HCT116 (cell line): Measurements from ENCODE around the gene KDELR1. TPM values are rescaled to one million over a fixed set of nuclear protein-coding genes. Genes with fewer than 3 reads are reported as not detected.
"Not testable (repeated sequence)": the region's sequence is repeated elsewhere in the genome, so short reads cannot be mapped to it uniquely, and the experiment has no call there.

Experiments used
- ATAC-seq: fragments of 200-7000 bp; cut with Tn5 transposase; 2 replicates; pipeline ENCODE4 v1.9.1; 2020; ENCODE audit warnings: mild to moderate bottlenecking, moderate library complexity
- BruUV-seq: library from RNA; stranded (reverse); fragments of 400-500 nt; replicated peaks from 2 replicates; lab custom pipeline; 2021; lab: Mats Ljungman, UMichigan
- CTCF ChIA-PET: fragments of 300-600 bp; sonication (Branson Sonifier 250); formaldehyde crosslinking; loops from one replicate; lab custom pipeline; 2021; ENCODE audit warnings: antibody characterized with exemption; lab: Charles Lee
- POLR2A ChIA-PET: fragments of 300-600, 350-600 bp; sonication (Branson Sonifier 250); formaldehyde crosslinking; loops from one replicate; lab custom pipeline; 2021; ENCODE audit warnings: antibody characterized with exemption; lab: Charles Lee
- RAD21 ChIA-PET, 2 experiments: fragments of 300-600 bp; sonication (Branson Sonifier 250); formaldehyde crosslinking; loops; one replicate each; lab custom pipeline; 2023; ENCODE audit warnings: low total read pairs in 2 of 2; ENCODE audit not compliant: uncharacterized antibody in 2 of 2, unreplicated experiment in 2 of 2, low non-redundant PET in 1 of 2; lab: Charles Lee
- DNase-seq: peaks from one replicate; pipeline ENCODE4 v3.0.0-alpha.2; 2010; ENCODE audit warnings: low read depth, low spot score
- H2AFZ ChIP-seq: fragments of 200-600 bp; shearing (Covaris generic), sonication (generic); 2 replicates; pipeline ENCODE4 v1.6.1; 2017; ENCODE audit warnings: low read depth, mixed run types, mixed read lengths, antibody characterized with exemption, low read length; ENCODE audit not compliant: poor library complexity, severe bottlenecking
- H3K27ac ChIP-seq: 2 replicates; pipeline ENCODE4 v1.5.1; 2012; ENCODE audit warnings: low read depth, low read length
- H3K27me3 ChIP-seq: fragments of 200-600 bp; sonication (generic); 2 replicates; pipeline ENCODE4 v1.6.1; 2016; ENCODE audit warnings: mixed run types, low read length, mixed read lengths; ENCODE audit not compliant: insufficient read depth
- H3K36me3 ChIP-seq, 2 experiments: fragments of 200-500 bp in 1 of 2; fragments of 200-600 bp in 1 of 2; sonication (Bioruptor generic) in 1 of 2; sonication (generic) in 1 of 2; 2 replicates each; pipeline versions ENCODE4 v1.5.1 to v1.6.1; 2014 to 2016; ENCODE audit warnings: low read length in 2 of 2, inconsistent platforms in 1 of 2, mixed read lengths in 1 of 2, mixed run types in 1 of 2; ENCODE audit not compliant: insufficient read depth in 2 of 2, control insufficient read depth in 1 of 2
- H3K4me1 ChIP-seq, 2 experiments: fragments of 200-600 bp in 1 of 2; sonication (generic) in 1 of 2; 2 replicates each; pipeline versions ENCODE4 v1.5.1 to v1.6.1; 2012 to 2017; ENCODE audit warnings: low read length in 2 of 2, inconsistent platforms in 1 of 2, mild to moderate bottlenecking in 1 of 2, mixed read lengths in 1 of 2, mixed run types in 1 of 2, moderate library complexity in 1 of 2; ENCODE audit not compliant: insufficient read depth in 2 of 2, control insufficient read depth in 1 of 2
- H3K4me2 ChIP-seq: fragments of 200-600 bp; sonication (generic); 2 replicates; pipeline ENCODE4 v1.6.1; 2017; ENCODE audit warnings: mixed run types, low read length, mixed read lengths
- H3K4me3 ChIP-seq, 2 experiments: fragments of 200-600 bp in 1 of 2; sonication (generic) in 1 of 2; replicated peaks in 1 of 2; 2 replicates each; pipeline ENCODE4 v1.5.1; 2011 to 2016; ENCODE audit warnings: low read length in 2 of 2, control low read depth in 1 of 2, low read depth in 1 of 2, mild to moderate bottlenecking in 1 of 2, mixed read lengths in 1 of 2, mixed run types in 1 of 2
- H3K79me2 ChIP-seq: fragments of 200-600 bp; sonication (generic); 2 replicates; pipeline ENCODE4 v1.6.1; 2017; ENCODE audit warnings: mild to moderate bottlenecking, mixed run types, low read length, moderate library complexity, mixed read lengths; ENCODE audit not compliant: insufficient read depth
- H3K9ac ChIP-seq: fragments of 200-600 bp; sonication (generic); 2 replicates; pipeline ENCODE4 v1.6.1; 2016; ENCODE audit warnings: low read length, mixed read lengths
- H3K9me2 ChIP-seq: fragments of 200-600 bp; sonication (generic), shearing (Covaris generic); 2 replicates; pipeline ENCODE4 v1.6.1; 2017; ENCODE audit warnings: mixed run types, mild to moderate bottlenecking, moderate library complexity; ENCODE audit not compliant: insufficient read depth
- H3K9me3 ChIP-seq, 2 experiments: fragments of 200-500 bp in 1 of 2; fragments of 200-600 bp in 1 of 2; sonication (Bioruptor generic) in 1 of 2; sonication (generic) in 1 of 2; 2 replicates each; pipeline ENCODE4 v1.6.1; 2014 to 2017; ENCODE audit warnings: low read length in 2 of 2, mixed read lengths in 2 of 2, inconsistent platforms in 1 of 2, low read depth in 1 of 2, mild to moderate bottlenecking in 1 of 2, mixed run types in 1 of 2, moderate library complexity in 1 of 2; ENCODE audit not compliant: control insufficient read depth in 1 of 2, insufficient read depth in 1 of 2
- H4K20me1 ChIP-seq: fragments of 200-600 bp; sonication (generic), shearing (Covaris generic); 2 replicates; pipeline ENCODE4 v1.6.1; 2017; ENCODE audit warnings: mixed run types, mild to moderate bottlenecking, moderate library complexity; ENCODE audit not compliant: insufficient read depth
- EZH2phosphoT487 ChIP-seq: fragments of 200-600 bp; IDR thresholded peaks from 2 replicates; pipeline ENCODE4 v1.6.1; 2018; ENCODE audit warnings: antibody characterized with exemption, borderline replicate concordance
- YY1 ChIP-seq: IDR thresholded peaks from 2 replicates; pipeline ENCODE4 v1.6.1; 2011; ENCODE audit warnings: low read length, low read depth, moderate library complexity, mild to moderate bottlenecking; ENCODE audit not compliant: insufficient replicate concordance; ENCODE audit errors: extremely low read depth
- ZFX ChIP-seq: fragments of 450-650 bp; IDR thresholded peaks from 2 replicates; pipeline ENCODE4 v1.6.1; 2017
- intact Hi-C: fragments of 100-400 bp; cut with micrococcal nuclease; formaldehyde crosslinking; loops from 2 replicates; pipeline ENCODE4 v1.10.0; 2022
- total RNA-seq: library from RNA; stranded (reverse); gene quantifications from one replicate; pipeline ENCODE4 v1.2.1, GENCODE V29; 2021; ENCODE audit not compliant: unreplicated experiment
- TF ChIP-seq, protein P1 (sequence below), 3 experiments: fragments of 200-600 bp in 1 of 3; sonication (generic) in 1 of 3; IDR thresholded peaks in 2 of 3; conservative IDR thresholded peaks in 1 of 3; 2 replicates each; pipeline ENCODE4 v1.5.1; 2012 to 2017; ENCODE audit warnings: low read depth in 2 of 3, low read length in 2 of 3, antibody characterized with exemption in 1 of 3, borderline replicate concordance in 1 of 3, control low read depth in 1 of 3, mild to moderate bottlenecking in 1 of 3, mixed read lengths in 1 of 3, mixed run types in 1 of 3, moderate library complexity in 1 of 3; ENCODE audit not compliant: insufficient read depth in 1 of 3

The KDELR1 gene
- total RNA-seq, 1 experiment from 2014 or later, result 212 TPM

- H3K9me2 ChIP-seq, ATAC-seq, H3K9ac ChIP-seq, H4K20me1 ChIP-seq, DNase-seq, H2AFZ ChIP-seq, BruUV-seq, H3K9me3 ChIP-seq, H3K27ac ChIP-seq, H3K27me3 ChIP-seq: not testable (repeated sequence)
- POLR2A ChIA-PET, result interaction anchor here (0.6 to 1.2 kb wide), 8 partner anchors 9 to 227 kb away, joined by 3 to 6 read pairs (median 4); partner anchors contain the start of genes RPL18, SPHK2, SYNGR4 and TMEM143
- CTCF ChIA-PET, result interaction anchor here (0.6 to 2.3 kb wide), 21 partner anchors 8 to 748 kb away, joined by 3 to 20 read pairs (median 4); partner anchors contain the start of genes SYNGR4 and TMEM143
- Histone ChIP-seq H3K36me3 (peaks cover 15 to 23% of the 10 kb centered on the region in 2 experiments), H3K4me2 (peak overlapping the region; percentile 90), H3K79me2 (peaks cover 42% of the 10 kb centered on the region), H3K4me1 (peaks cover 9 to 58% of the 10 kb centered on the region in 2 experiments), H3K4me3 (peak overlapping the region in 1 of 2 experiments; percentile 96; a peak in 2 of 4 replicates)
- RAD21 ChIA-PET, result interaction anchor here in 1 of 2 experiments (0.9 to 1.3 kb wide), 3 partner anchors 28 to 166 kb away, joined by 3 to 4 read pairs (median 4); partner anchors contain the start of genes SYNGR4 and TMEM143
- intact Hi-C loops, result loop anchor here (10.0 kb wide), 2 partner anchors 67 to 103 kb away; partner anchors contain the start of gene EMP3
Measured at GRCh38 chr19:48392006-48392344, 624 bp upstream of the KDELR1 start.

DNA sequence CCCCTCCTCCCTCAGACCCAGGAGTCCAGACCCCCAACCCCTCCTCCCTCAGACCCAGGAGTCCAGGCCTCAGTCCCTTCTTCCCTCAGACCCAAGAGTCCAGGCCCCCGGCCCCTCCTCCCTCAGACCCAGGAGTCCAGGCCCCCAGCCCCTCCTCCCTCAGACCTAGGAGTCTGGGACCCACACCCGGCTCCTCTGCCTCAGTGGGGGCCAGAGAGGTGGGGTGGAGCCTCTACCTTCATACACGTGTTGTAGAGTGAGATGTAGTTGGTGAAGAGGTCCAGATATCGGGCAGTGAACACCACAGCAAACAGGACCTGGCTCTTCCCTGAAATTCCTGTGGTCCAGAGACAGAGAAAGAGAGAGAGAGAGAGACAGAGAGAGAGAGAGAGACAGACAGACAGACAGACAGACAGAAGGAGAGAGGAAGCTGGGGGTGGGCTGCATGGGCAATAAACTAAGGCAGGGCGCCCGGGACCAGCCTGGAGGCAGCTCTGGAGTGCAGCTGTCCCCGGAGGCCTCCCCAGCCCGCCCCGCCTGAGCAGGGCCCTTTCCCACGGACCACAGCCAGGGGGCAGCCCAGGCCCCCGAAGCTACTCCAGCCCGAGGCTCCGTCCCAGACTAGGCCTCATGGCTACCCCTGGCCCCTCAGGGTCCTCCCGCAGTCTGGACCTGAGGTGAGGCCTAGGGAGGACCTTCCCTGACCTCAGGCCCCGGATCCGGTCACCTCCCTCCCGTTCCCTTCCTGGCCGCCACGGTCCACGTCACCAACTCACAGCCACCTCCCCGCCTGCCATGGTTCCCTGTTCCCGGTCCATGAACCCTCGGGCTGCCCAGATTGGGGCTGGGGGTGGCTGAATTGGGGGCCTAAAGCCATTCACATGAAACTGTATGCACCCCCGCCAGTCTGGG, 907 bp downstream of the KDELR1 start:
- intact Hi-C loops, result loop anchor here (10.0 kb wide), 2 partner anchors 66 to 104 kb away; partner anchors contain the start of gene EMP3
- peak overlapping the region; percentile 80 for H3K27ac ChIP-seq
- BruUV-seq, result no TSS peak
- peak overlapping the region; percentile 100 for H3K9ac ChIP-seq
- no peaks in the 10 kb centered on the region for H3K9me2 ChIP-seq
- peak overlapping the region; percentile 90 for H3K4me2 ChIP-seq
- H3K9me3 ChIP-seq, result no peaks in the 10 kb centered on the region
- peaks cover 9 to 45% of the 10 kb centered on the region in 2 experiments for H3K4me1 ChIP-seq
- ChIA-PET CTCF (interaction anchor here (0.8 to 2.3 kb wide), 15 partner anchors 10 to 427 kb away, joined by 3 to 20 read pairs (median 6); partner anchors contain the start of genes SYNGR4 and TMEM143), RAD21 (interaction anchor here in 1 of 2 experiments (1.3 kb wide), 1 partner anchor 26 kb away, joined by 4 read pairs; the partner anchor contains the start of genes SYNGR4 and TMEM143), POLR2A (interaction anchor here (1.0 kb wide), 1 partner anchor 9 kb away, joined by 6 read pairs; no protein-coding TSS in a partner anchor)
- no peaks in the 10 kb centered on the region for H3K27me3 ChIP-seq
- H3K4me3 ChIP-seq, result peak overlapping the region; percentile 82 to 96
- H4K20me1 ChIP-seq, result 0 out of 2 replicates have a peak, but pooled peaks cover 2% of the 10 kb centered on the region
- ATAC-seq (peak; percentile 60), DNase-seq (no peak)
- no peak overlapping the region for H2AFZ ChIP-seq
- H3K36me3 ChIP-seq, result peaks cover 24 to 29% of the 10 kb centered on the region in 2 experiments
- peaks cover 46% of the 10 kb centered on the region for H3K79me2 ChIP-seq
- TF ChIP-seq EZH2phosphoT487 (no peak), ZFX (peak; percentile 100), YY1 (peak; percentile 46)
- TF ChIP-seq, protein P1, sequence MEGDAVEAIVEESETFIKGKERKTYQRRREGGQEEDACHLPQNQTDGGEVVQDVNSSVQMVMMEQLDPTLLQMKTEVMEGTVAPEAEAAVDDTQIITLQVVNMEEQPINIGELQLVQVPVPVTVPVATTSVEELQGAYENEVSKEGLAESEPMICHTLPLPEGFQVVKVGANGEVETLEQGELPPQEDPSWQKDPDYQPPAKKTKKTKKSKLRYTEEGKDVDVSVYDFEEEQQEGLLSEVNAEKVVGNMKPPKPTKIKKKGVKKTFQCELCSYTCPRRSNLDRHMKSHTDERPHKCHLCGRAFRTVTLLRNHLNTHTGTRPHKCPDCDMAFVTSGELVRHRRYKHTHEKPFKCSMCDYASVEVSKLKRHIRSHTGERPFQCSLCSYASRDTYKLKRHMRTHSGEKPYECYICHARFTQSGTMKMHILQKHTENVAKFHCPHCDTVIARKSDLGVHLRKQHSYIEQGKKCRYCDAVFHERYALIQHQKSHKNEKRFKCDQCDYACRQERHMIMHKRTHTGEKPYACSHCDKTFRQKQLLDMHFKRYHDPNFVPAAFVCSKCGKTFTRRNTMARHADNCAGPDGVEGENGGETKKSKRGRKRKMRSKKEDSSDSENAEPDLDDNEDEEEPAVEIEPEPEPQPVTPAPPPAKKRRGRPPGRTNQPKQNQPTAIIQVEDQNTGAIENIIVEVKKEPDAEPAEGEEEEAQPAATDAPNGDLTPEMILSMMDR (IDR thresholded peaks at IDR 0.05 in 2 of 3, conservative IDR thresholded peaks at IDR 0.05 in 1 of 3; ENCODE audit: borderline replicate concordance in 1 of 3, insufficient read depth in 1 of 3, low read depth in 2 of 3, low read length in 2 of 3), result peak; percentile 24 to 56 (median 50); a peak in 5 of 6 replicates
